Measurements from ENCODE around the gene POLE2.

The POLE2 gene

DNA sequence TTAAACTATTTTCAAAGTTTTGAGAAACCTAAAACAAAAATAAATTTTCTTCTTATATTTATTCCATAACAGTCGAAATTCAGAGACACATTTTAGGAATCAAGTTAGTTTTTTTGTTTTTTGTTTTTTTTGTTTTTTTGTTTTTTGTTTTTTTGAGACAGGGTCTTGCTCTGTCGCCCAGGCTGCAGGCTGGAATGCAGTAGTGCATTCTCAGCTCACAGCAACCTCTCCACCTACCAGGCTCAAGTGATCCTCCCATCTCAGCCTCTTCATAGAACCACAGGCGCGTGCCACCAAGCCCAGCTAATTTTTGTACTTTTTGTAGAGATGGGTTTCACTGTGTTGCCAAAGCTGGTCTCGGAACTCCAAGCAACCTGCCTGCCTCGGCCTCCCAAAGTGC lies 34.5 kb downstream of the POLE2 start:
- DNase-seq (ENCODE audit: low read depth in 1 of 2, low spot score in 1 of 2) = no peak
- no peak for TF ChIP-seq JUND (IDR thresholded peaks at IDR 0.05; ENCODE audit: low read depth)
- in situ Hi-C loops (cut with HindIII; ENCODE audit: low pct_unique_long_range_greater_than_20kb, low sequenced_read_pairs) = no loop called here

- no peak for DNase-seq (ENCODE audit: low read depth in 1 of 2, low spot score in 1 of 2)
- in situ Hi-C loops (cut with HindIII; ENCODE audit: low pct_unique_long_range_greater_than_20kb, low sequenced_read_pairs) = no loop called here
- no peak for TF ChIP-seq JUND (IDR thresholded peaks at IDR 0.05; ENCODE audit: low read depth)
Observed at GRCh38 chr14:49642163-49642562, 45.9 kb downstream of the POLE2 start.

- DNase-seq (ENCODE audit: low read depth in 1 of 2, low spot score in 1 of 2) = no peak
- in situ Hi-C loops (cut with HindIII; ENCODE audit: low pct_unique_long_range_greater_than_20kb, low sequenced_read_pairs) = no loop called here
- no peak for TF ChIP-seq JUND (IDR thresholded peaks at IDR 0.05; ENCODE audit: low read depth)
Observed at GRCh38 chr14:49641697-49642129, 46.3 kb downstream of the POLE2 start.

- no peak for TF ChIP-seq JUND (IDR thresholded peaks at IDR 0.05; ENCODE audit: low read depth)
- DNase-seq (ENCODE audit: low read depth in 1 of 2, low spot score in 1 of 2) = no peak
- in situ Hi-C loops (cut with HindIII; ENCODE audit: low pct_unique_long_range_greater_than_20kb, low sequenced_read_pairs) = no loop called here
Observed at GRCh38 chr14:49640540-49641417, 47.2 kb downstream of the POLE2 start.

DNA sequence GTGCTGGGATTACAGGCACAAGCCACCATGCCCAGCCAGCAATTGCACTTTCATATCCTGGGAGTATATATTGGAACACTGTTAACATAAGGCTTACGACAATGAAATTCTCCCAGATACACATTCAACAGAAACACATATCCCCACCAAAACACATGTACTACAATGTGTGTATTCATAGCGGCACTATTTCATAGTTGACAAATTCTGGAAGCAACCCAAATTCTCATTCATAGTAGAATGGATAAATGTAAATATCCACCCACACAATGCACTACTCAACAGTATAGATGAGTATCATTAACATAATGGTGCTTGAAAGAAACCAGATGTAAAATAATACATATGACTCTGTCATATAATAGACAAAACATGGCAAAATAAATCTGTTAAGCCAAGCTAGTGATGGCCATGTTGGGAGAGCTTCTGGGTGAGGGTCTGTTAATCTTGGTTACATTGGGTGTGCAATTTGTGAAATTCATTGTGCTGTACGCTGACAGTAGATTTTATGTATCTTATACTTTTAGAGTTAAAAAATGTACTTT lies 50.4 kb downstream of the POLE2 start:
- in situ Hi-C loops (cut with HindIII; ENCODE audit: low pct_unique_long_range_greater_than_20kb, low sequenced_read_pairs) = no loop called here
- DNase-seq (ENCODE audit: low read depth in 1 of 2, low spot score in 1 of 2) = no peak
- TF ChIP-seq JUND (IDR thresholded peaks at IDR 0.05; ENCODE audit: low read depth) = no peak

DNA sequence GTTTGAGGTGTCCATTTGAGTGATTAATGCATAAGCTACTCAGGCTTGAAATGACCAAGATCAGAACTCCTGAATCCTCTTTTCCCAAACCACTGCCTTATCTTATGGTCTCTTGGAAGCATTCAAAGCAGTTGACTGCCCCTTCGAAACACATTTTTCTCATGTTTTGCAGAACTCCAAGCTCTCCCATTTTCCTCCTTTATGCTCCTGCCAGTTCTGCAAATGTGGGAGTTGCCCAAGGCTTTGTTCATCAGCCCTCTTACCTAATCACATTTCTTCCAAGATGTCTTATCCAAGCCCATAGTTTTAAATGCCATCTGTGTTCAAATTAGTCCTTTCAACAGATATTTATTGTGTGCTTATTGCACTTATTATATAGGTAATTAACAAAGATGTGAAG lies 51.1 kb downstream of the POLE2 start:
- in situ Hi-C loops (cut with HindIII; ENCODE audit: low pct_unique_long_range_greater_than_20kb, low sequenced_read_pairs) = no loop called here
- no peak for TF ChIP-seq JUND (IDR thresholded peaks at IDR 0.05; ENCODE audit: low read depth)
- DNase-seq (ENCODE audit: low read depth in 1 of 2, low spot score in 1 of 2) = no peak

GRCh38 chr14:49634547-49635334 lies 53.3 kb downstream of the POLE2 start, which contains the start of gene DNAAF2:
DNAAF2 (minus strand) TSS chr14:49635244; CDS start chr14:49635149, 95 bp downstream.
- no peak for TF ChIP-seq JUND (IDR thresholded peaks at IDR 0.05; ENCODE audit: low read depth)
- DNase-seq (ENCODE audit: low read depth in 1 of 2, low spot score in 1 of 2) = peak; percentile 38 to 76
- in situ Hi-C loops (cut with HindIII; ENCODE audit: low pct_unique_long_range_greater_than_20kb, low sequenced_read_pairs) = no loop called here

GRCh38 chr14:49633640-49634546 lies 54.1 kb downstream of the POLE2 start:
- no peak for TF ChIP-seq JUND (IDR thresholded peaks at IDR 0.05; ENCODE audit: low read depth)
- in situ Hi-C loops (cut with HindIII; ENCODE audit: low pct_unique_long_range_greater_than_20kb, low sequenced_read_pairs) = no loop called here
- peak; percentile 87 to 96 for DNase-seq (ENCODE audit: low read depth in 1 of 2, low spot score in 1 of 2)

DNA sequence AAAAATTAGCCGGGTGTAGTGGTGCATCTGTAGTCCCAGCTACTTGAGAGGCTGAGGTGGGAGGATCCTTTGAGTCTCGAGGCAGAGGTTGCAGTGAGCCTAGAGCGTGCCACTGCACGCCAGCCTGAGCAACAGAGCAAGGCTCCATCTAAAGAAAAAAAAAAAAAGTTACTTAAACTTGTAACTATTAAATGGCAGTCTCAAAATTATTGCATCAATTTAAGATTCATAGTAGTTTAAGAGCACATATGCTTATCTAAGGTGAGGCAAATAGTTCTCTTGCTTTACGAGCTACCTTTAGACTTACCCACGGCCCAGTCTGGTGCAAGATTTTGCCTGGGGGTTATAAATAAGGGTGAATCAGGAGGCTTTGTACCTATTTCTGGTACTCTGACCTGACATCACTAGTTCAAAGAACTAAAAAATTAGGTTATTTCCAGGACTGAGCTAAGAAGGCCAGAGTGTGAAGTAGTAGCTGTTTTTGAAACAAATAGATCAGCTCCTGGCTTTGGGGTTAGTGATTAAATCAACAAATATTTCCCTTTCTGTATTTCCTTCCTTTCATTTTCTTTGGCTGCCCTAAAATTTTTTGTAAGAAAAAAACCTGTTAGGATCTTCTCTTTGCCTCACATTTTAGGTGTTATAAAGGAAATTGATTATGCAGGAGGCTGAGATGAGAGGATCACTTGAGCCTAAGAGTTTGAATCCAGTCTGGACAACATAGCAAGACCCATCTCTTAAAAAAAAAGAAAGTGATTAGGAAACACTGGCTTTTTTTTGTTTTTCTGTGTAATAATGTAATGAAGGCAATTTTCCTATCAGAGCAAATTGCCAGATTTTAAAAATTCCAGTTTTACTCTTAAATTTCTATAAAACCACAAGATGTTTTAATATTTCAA lies 63.8 kb downstream of the POLE2 start:
- TF ChIP-seq JUND (IDR thresholded peaks at IDR 0.05; ENCODE audit: low read depth) = no peak
- DNase-seq (ENCODE audit: low read depth in 1 of 2, low spot score in 1 of 2) = no peak
- in situ Hi-C loops (cut with HindIII; ENCODE audit: low pct_unique_long_range_greater_than_20kb, low sequenced_read_pairs) = no loop called here

DNA sequence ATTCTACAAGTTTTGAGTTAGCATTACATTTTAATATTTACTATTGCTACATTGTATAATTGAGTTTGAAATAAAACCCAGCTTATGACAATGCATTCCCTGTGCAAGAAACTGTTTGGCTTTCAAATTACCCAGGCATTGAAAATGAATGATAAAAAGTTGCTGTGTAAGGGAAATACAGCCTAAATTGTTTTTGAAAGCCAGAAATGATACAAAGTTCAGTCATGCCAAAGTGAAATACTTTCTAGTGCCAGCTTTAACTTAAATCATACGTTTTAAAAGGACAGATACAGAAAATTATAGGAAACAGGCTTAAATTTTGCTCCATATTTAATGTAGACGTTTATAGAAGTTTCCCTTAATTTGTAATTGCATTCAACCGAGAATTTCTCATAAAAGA lies 64.6 kb downstream of the POLE2 start:
- no peak for TF ChIP-seq JUND (IDR thresholded peaks at IDR 0.05; ENCODE audit: low read depth)
- DNase-seq (ENCODE audit: low read depth in 1 of 2, low spot score in 1 of 2) = no peak
- in situ Hi-C loops (cut with HindIII; ENCODE audit: low pct_unique_long_range_greater_than_20kb, low sequenced_read_pairs) = no loop called here

- no peak for TF ChIP-seq JUND (IDR thresholded peaks at IDR 0.05; ENCODE audit: low read depth)
- in situ Hi-C loops (cut with HindIII; ENCODE audit: low pct_unique_long_range_greater_than_20kb, low sequenced_read_pairs) = no loop called here
- DNase-seq (ENCODE audit: low read depth in 1 of 2, low spot score in 1 of 2) = no peak
Observed at GRCh38 chr14:49622022-49622607, 65.9 kb downstream of the POLE2 start.

Measured in T47D (cell line).